IPS-NIHi7 (cell line): ENCODE results near the gene MTLN.
"Not testable (repeated sequence)": the region's sequence is repeated elsewhere in the genome, so short reads cannot be mapped to it uniquely, and the experiment has no call there.

Experiments used
- DNase-seq: peaks from one replicate; pipeline ENCODE4 v3.0.0; 2012; ENCODE audit warnings: mixed read lengths; ENCODE audit errors: extremely low spot score

The MTLN gene

GRCh38 chr2:110198016-110198415 is 14.3 kb downstream of the MTLN start:
- no peak for DNase-seq

DNA sequence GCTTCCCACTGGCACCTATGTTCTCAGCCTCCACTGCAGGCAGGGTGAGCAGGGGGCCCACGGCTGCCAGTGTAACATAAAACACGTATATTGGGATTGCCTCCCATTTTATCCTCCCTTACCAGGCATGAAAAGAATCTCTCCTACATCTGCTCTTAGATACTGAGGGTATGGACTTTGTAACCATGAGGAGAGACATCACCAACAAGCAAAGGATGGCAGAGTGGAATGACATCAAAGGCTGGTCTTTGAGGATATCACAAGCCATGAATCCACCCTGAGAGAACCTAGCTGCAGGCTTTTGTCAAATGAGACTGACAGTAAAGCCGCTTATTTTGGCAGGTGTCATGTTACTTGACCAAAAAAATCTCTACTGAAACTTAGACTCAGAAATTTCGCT is 14.9 kb downstream of the MTLN start:
- no peak for DNase-seq

- DNase-seq: not testable (repeated sequence)
These were observed 22.2 kb downstream of the MTLN start for GRCh38 chr2:110190169-110190568.

GRCh38 chr2:110182449-110182848 is 29.9 kb downstream of the MTLN start:
- DNase-seq: no peak

DNA sequence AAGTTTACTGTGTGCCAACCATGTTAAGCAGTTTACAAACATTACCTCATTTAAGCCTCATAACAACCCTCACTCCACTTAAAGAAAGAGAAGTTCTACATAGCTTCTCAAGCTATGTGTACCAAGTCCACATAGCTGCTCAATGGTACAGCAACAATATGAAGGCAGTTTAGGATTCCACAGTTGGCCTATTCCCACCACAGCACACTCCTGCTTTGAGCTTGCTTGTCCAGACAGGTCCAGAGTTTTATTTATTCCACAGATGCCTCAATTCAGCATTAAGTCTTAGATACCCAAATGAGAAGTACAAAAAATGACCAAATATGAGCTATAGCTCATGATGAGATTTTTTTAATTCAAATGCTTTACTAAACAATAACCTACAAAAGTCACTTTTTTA is 32.3 kb downstream of the MTLN start:
- no peak for DNase-seq

DNA sequence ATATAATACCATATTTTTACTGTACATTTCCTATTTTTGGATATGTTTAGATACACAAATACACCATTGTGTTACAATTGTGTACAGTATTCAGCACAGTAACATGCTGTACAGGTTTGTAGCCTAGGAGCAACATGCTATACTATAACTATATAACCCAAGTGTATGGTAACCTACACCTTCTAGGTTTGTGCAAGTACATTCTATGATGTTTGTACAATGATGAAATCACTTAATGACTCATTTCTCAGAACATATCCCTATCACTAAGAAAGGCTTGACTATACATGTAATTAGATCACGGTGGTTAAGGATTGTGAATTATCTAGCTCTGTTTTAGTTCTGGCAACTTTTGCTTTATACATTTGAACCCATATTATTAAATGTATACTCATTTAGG is 38.8 kb downstream of the MTLN start:
- DNase-seq: no peak

- DNase-seq: no peak
These were observed 39.8 kb downstream of the MTLN start for GRCh38 chr2:110172506-110172905.

GRCh38 chr2:110170102-110170501 is 42.2 kb downstream of the MTLN start:
- no peak for DNase-seq

DNA sequence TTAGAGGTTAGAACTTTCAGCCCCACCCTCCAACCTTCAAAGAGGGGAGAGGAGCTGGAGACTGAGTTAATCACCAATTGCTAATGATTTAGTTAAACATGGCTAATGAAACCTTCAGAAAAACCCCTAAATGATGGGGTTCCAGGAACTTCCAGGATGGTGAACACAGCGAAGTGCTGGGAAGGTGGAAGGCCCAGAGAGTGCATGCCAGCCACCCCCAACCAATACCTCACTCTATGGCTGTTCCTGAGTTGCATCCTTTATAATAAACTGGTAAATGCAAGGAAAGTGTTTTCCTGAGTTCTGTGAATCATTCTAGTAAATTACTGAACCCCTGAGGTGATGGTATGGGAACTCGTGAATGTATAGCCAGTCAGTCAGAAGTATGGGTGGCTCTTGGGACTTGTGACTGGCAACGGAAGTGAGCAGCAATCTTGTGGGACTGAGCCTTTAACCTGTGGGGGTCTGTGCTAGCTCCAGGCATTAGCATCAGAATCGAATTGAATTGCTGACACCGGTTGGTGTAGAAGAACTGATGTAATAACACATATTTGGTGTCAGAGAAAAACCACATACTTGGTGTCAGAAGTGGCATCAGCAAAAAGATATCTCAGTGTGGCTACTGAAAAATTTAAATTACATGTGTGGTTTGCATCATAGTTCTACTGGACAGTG is 44.9 kb downstream of the MTLN start:
- DNase-seq: peak; percentile 7

DNA sequence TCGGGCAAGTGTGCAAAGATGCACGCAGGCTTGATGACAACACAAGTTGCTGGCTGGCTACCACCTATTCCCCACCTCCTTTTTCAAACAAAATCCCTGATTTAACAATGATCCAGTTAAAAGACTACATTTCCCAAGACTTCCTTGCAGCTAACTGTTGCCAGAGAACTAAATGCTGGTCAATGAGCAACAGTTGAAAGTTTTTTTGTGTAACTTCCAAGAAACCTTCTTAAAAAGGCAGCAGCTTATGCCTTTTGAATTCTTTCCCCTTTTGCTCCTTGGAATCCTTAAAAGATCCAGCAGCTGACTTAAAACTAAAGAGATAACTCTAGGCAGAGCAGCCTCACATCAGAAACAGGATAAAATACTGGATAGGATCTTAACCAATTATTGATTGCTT is 46.1 kb downstream of the MTLN start:
- no peak for DNase-seq
